Epithelial cell of proximal tubule (primary cell): ENCODE measurements around the gene DIS3L2. TPM values are rescaled to one million over a fixed set of nuclear protein-coding genes. Genes with fewer than 3 reads are reported as not detected.
A peak's percentile ranks its signal among the peaks of the same experiment; 100 is the strongest.

Source experiments
- DNase-seq: peaks from one replicate; pipeline ENCODE4 v3.0.0-alpha.2; 2011; ENCODE audit warnings: low read depth
- H3K4me3 ChIP-seq: 2 replicates; pipeline ENCODE4 v1.5.1; 2011; ENCODE audit warnings: low read depth, mild to moderate bottlenecking, low read length
- total RNA-seq: library from RNA; depleted of rRNA; stranded (reverse); fragments of >200 nt; gene quantifications from 2 replicates; pipeline ENCODE4 v1.2.3, GENCODE V29; 2015
- TF ChIP-seq, protein P1 (sequence below): conservative IDR thresholded peaks from 2 replicates; pipeline ENCODE4 v1.5.1; 2012; ENCODE audit warnings: low read depth, mild to moderate bottlenecking, low read length

DIS3L2 gene
- total RNA-seq, 1 donor from 2014 or later, result 31.6 TPM

DNA sequence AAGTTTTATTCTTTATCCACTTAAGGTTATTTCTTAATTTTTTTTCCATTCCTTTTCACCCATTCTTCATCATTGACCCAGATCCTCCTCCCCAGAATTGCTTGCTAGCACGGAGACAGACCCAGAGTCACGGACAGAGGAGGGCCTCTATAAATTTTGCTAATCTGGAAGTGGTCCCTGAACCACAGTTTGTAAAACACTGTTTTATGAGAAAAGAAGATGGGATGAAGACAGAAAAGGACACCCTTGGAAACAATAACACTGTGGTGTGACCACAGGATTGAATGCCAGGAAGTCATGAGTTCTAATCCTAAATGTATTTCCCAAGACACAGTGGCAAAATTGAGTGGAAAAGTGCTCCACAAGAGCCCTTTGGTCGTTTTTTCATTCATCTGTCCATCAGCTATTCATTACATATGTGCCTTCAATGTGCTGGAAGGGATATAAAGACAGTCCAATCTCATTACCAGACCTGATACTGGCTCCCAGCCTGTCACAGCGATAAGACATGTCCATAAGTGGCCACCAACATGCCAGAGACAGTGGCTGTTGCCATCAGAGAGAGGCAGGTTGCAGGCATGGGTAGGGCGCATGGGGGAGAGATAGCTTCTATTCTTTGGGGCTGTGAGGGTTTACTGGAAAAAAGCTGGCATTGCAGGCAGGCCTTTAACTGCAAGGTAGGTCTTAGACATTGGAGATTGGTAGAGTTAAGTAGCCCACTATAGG lies 241.8 kb downstream of the DIS3L2 start:
- TF ChIP-seq, protein P1, sequence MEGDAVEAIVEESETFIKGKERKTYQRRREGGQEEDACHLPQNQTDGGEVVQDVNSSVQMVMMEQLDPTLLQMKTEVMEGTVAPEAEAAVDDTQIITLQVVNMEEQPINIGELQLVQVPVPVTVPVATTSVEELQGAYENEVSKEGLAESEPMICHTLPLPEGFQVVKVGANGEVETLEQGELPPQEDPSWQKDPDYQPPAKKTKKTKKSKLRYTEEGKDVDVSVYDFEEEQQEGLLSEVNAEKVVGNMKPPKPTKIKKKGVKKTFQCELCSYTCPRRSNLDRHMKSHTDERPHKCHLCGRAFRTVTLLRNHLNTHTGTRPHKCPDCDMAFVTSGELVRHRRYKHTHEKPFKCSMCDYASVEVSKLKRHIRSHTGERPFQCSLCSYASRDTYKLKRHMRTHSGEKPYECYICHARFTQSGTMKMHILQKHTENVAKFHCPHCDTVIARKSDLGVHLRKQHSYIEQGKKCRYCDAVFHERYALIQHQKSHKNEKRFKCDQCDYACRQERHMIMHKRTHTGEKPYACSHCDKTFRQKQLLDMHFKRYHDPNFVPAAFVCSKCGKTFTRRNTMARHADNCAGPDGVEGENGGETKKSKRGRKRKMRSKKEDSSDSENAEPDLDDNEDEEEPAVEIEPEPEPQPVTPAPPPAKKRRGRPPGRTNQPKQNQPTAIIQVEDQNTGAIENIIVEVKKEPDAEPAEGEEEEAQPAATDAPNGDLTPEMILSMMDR, result no peak
- H3K4me3 ChIP-seq, result no peak overlapping the region
- no peak for DNase-seq

DNA sequence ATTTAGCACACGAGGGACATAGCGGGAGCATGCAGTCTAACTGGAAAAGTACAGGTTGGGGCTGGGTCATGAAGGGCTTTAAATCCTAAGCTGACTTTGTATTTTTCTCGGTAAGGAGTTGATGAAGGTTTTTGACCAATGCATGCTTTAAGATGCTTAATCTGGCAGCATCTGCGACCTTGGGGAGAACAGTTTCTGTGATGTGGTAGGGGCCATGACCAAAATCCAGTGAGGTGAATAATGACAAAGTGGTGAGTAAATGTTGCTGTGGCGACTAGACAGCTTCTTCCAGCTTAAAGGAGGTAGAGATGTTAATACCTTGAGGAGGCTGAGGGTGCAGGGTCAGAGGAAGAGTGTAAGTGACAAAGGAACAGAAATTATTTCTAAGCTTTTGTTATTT lies 242.4 kb downstream of the DIS3L2 start:
- no peak for DNase-seq
- TF ChIP-seq, protein P1, result no peak
- H3K4me3 ChIP-seq, result no peak overlapping the region

DNA sequence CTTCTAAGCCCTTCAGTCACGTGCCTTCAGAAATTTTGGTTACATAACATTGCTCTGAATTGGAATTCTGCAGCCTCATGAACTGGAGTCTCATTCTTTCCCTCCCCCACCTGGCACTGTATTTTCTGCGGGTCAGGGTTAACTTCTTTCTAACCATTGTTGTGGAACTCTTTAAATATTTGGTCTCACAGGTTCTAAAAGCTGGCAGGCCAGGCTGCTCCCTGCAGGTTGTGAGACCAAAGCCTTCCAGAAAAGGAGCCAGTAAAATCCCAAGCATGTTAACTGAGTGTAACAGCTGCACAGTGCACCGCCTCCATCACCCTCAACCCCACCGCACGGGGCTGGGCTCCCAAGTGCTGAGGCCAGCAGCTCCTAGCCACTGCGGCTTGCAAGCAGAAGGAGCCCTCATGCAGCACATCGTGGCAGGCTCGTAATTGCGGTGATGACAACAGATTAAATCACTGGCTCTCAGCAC lies 243.0 kb downstream of the DIS3L2 start:
- no peak overlapping the region for H3K4me3 ChIP-seq
- TF ChIP-seq, protein P1, result no peak
- DNase-seq, result peak; percentile 59

DNA sequence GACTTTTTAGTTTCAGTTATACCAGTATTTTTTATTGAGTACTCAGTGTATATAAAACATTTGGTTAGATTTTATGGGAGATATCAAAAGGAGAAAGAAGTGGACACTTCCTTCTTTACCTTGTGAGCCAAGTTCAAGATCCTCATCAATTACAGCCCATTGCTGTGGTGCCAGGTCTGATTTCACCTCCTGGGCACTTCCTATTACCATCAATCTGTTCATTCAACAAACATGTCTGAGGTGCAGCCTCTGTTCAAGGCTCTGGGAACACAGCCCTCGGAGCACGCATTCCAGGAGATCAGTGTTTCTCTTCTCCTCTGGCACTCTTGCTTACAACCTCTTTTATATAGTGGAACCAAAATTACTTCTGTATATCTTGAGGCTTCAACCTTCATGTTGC lies 245.7 kb downstream of the DIS3L2 start:
- TF ChIP-seq, protein P1, result no peak
- no peak overlapping the region for H3K4me3 ChIP-seq
- DNase-seq, result no peak

DNA sequence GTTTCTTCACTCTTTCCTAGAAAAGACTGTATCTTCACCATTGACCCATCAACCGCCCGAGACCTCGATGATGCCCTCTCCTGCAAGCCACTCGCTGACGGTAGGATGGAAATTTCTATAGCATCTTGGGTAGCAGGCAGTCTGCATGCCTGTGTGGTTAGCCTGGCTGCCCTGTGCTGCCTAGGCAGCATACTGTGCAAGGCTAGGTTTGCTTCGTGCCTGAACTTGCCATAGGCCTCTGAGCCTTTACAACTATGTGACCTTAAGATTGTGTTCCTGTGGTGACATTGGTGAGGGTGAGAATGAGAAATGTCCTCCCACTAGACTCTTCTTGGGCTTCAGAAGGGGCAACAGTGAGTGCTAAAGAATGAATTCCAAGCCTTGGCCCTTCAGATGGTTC lies 248.8 kb downstream of the DIS3L2 start:
- no peak overlapping the region for H3K4me3 ChIP-seq
- TF ChIP-seq, protein P1, result no peak
- DNase-seq, result no peak

DNA sequence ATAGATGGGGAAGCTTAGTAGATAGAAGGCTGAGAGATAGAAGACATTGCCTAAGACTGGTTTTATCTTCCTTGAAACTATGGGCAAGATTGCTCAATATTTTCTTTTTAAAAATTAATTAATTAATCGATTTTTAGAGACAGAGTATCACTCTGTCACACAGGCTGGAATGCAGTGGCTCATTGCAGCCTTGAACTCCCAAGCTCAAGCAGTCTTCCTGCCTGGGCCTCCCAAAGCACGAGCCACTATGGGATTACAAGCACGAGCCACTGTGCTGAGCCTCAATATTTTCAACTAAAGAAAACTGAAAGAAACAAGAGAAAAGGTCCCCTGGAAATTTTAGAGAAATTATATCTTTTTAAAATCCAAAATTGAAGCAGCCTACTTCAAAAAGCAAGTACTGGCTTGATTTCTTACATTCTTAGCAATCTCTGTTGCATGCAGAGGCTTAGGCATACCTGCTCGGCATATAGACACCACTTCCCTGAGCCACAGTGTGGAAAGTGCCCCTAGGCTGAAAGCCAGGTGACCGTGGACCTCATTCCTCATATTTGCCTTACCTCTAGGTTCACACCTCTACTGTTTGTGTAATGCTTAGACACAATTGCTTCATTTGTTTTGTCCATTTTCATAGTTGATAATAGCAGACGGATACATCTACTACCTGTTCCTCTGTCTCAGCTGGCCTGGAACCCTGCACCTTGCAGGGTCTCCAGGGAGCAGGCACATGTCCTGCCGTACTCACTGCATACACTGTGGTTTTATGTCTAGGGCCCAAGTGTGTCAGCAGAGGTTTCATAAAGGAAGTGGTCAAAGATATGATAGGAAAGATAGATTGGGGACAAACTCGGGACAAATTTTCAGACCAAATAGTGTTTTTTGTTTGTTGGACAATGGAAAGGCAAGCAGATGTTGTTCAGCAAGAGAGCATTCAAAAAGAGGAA lies 250.5 kb downstream of the DIS3L2 start:
- no peak overlapping the region for H3K4me3 ChIP-seq
- TF ChIP-seq, protein P1, result no peak
- no peak for DNase-seq
